GM12872 (cell line): ENCODE data around the gene LSM10.

Experiments used
- CTCF ChIP-seq: IDR thresholded peaks from 3 replicates; pipeline ENCODE4 v1.5.1; 2011; ENCODE audit warnings: low read depth, mild to moderate bottlenecking, low read length, moderate library complexity; ENCODE audit not compliant: insufficient read depth

The LSM10 gene

GRCh38 chr1:36383240-36383639 is 14.5 kb downstream of the LSM10 start:
- TF ChIP-seq CTCF, result no peak

GRCh38 chr1:36382669-36383068 is 15.0 kb downstream of the LSM10 start:
- no peak for TF ChIP-seq CTCF

GRCh38 chr1:36382231-36382630 is 15.5 kb downstream of the LSM10 start:
- TF ChIP-seq CTCF, result no peak

- TF ChIP-seq CTCF, result no peak
Measured at GRCh38 chr1:36381405-36381804, 16.3 kb downstream of the LSM10 start.

GRCh38 chr1:36380782-36381181 is 16.9 kb downstream of the LSM10 start:
- TF ChIP-seq CTCF, result no peak

- no peak for TF ChIP-seq CTCF
Measured at GRCh38 chr1:36380143-36380619, 17.5 kb downstream of the LSM10 start.

- no peak for TF ChIP-seq CTCF
Measured at GRCh38 chr1:36377791-36378492, 19.8 kb downstream of the LSM10 start.
